Hepatocyte (in vitro differentiated cells): ENCODE measurements around the gene SRPK1.

Experiments used
- CTCF ChIP-seq: fragments of 200-600 bp; sonication (generic); IDR thresholded peaks from 2 replicates; pipeline ENCODE4 v1.5.1; 2016; ENCODE audit warnings: antibody characterized with exemption, mild to moderate bottlenecking; ENCODE audit not compliant: poor library complexity
- EZH2 ChIP-seq: fragments of 200-600 bp; sonication (generic); IDR thresholded peaks from 2 replicates; pipeline ENCODE4 v1.6.1; 2016; ENCODE audit warnings: antibody characterized with exemption, mild to moderate bottlenecking, borderline replicate concordance
- EZH2phosphoT487 ChIP-seq: fragments of 200-600 bp; sonication (generic); IDR thresholded peaks from one replicate; pipeline ENCODE4 v1.6.1; 2018; ENCODE audit warnings: antibody characterized with exemption, mild to moderate bottlenecking, low read depth, moderate library complexity; ENCODE audit not compliant: unreplicated experiment, severe bottlenecking

GRCh38 chr6:35936681-35937359 lies 15.9 kb upstream of the SRPK1 start:
- TF ChIP-seq CTCF: no peak
- no peak for TF ChIP-seq EZH2phosphoT487
- no peak for TF ChIP-seq EZH2
